SH-SY5Y (cell line): ENCODE results near the gene SOS2.

ENCODE experiments used
- GATA2 ChIP-seq: IDR thresholded peaks from 2 replicates; pipeline ENCODE4 v1.6.1; 2011; ENCODE audit warnings: mild to moderate bottlenecking, low read depth, low read length
- GATA3 ChIP-seq: IDR thresholded peaks from 2 replicates; pipeline ENCODE4 v1.6.1; 2011; ENCODE audit warnings: low read depth, mild to moderate bottlenecking, low read length, moderate library complexity

GRCh38 chr14:50260511-50260910 is 29.1 kb upstream of the SOS2 start:
- no peak for TF ChIP-seq GATA2
- TF ChIP-seq GATA3, result no peak
